Motor neuron (in vitro differentiated cells): Measurements from ENCODE around the gene RBMS1. TPM values are rescaled to one million over a fixed set of nuclear protein-coding genes. Genes with fewer than 3 reads are reported as not detected.

Experiments
- ATAC-seq, 8 experiments: fragments of 200-7000 bp; cut with Tn5 transposase; replicated peaks in 6 of 8; 2 replicates each; pipeline ENCODE4 v1.8.0; 2021; ENCODE audit warnings: mild to moderate bottlenecking in 8 of 8, moderate library complexity in 8 of 8
- H3K27ac ChIP-seq, 2 donors: fragments of 250-450 bp; sonication (Bioruptor Pico); 2 replicates each; pipeline ENCODE4 v1.9.0; 2021; ENCODE audit warnings: antibody characterized with exemption in 2 of 2, mild to moderate bottlenecking in 2 of 2, moderate library complexity in 1 of 2
- H3K4me1 ChIP-seq, 2 donors: fragments of 250-450 bp; sonication (Bioruptor Pico); replicated peaks in 1 of 2; 2 replicates each; pipeline ENCODE4 v1.6.1; 2021; ENCODE audit warnings: antibody characterized with exemption in 2 of 2, mild to moderate bottlenecking in 2 of 2, moderate library complexity in 1 of 2
- H3K4me3 ChIP-seq, 5 donors: fragments of 250-450 bp; sonication (Bioruptor Pico); 2 replicates each; pipeline ENCODE4 v1.9.0; 2021; ENCODE audit warnings: antibody characterized with exemption in 5 of 5, mild to moderate bottlenecking in 5 of 5, moderate library complexity in 4 of 5
- WGBS, 10 experiments: fragments of 450-650 bp; shearing (Covaris generic); methylation state at CpG; one replicate each; pipeline ENCODE4 v1.0.0; 2022; 5-methylcytosine and 5-hydroxymethylcytosine counted together
- in situ Hi-C, 9 experiments: fragments of 400-800 bp; cut with MboI; loops; one replicate each; pipeline ENCODE4 v1.15.0; 2021; ENCODE audit warnings: low sequenced_read_pairs in 9 of 9, low pct_unique_long_range_greater_than_20kb in 2 of 9; ENCODE audit not compliant: unreplicated experiment in 9 of 9
- total RNA-seq, 8 experiments: library from RNA; unstranded; fragments of 300-600 nt; gene quantifications; 2 replicates each; pipeline versions ENCODE4 v1.2.3 to v1.2.4, GENCODE V29; 2022

The RBMS1 gene
- total RNA-seq, 8 experiments from 2014 or later: 17.9 to 172 (median 53.5) TPM

- no peak overlapping the region for H3K27ac ChIP-seq
- in situ Hi-C loops: no loop called here
- no peak overlapping the region for H3K4me3 ChIP-seq
- ATAC-seq: no peak
- H3K4me1 ChIP-seq: peaks cover 0 to 10% of the 10 kb centered on the region in 2 donors
- 0 to 100% (median 94%) methylated on average over 1 to 2 of the region's 2 CpGs; no CpG with 5 or more reads in 1 of the 10 experiments for WGBS, 10 experiments
Measured at GRCh38 chr2:160362541-160362940, 131.1 kb downstream of the RBMS1 start.

DNA sequence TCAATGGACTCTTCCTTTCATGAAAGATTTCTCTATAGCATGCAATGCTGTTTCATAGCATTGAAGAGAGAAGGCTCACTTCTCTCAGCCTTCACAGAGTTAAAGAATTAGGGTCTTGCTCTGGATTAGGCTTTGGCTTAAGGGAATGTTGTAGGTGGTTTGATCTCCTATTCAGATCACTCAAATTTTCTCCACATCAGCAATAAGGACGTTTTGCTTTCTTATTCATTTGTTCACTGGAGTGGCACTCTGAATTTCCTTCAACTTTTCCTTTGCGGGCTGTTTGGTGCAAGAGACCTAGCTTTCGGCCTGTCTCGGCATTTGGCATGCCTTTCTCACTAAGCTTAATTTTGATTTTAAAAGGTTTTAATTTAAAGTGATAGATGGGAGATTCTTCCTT is 131.6 kb downstream of the RBMS1 start:
- ATAC-seq: no peak
- in situ Hi-C loops: no loop called here
- WGBS, 10 experiments: 31 to 100% (median 83%) methylated on average over 1 to 4 of the region's 4 CpGs
- no peak overlapping the region for H3K27ac ChIP-seq
- H3K4me1 ChIP-seq: peaks cover 0 to 10% of the 10 kb centered on the region in 2 donors
- H3K4me3 ChIP-seq: no peak overlapping the region

DNA sequence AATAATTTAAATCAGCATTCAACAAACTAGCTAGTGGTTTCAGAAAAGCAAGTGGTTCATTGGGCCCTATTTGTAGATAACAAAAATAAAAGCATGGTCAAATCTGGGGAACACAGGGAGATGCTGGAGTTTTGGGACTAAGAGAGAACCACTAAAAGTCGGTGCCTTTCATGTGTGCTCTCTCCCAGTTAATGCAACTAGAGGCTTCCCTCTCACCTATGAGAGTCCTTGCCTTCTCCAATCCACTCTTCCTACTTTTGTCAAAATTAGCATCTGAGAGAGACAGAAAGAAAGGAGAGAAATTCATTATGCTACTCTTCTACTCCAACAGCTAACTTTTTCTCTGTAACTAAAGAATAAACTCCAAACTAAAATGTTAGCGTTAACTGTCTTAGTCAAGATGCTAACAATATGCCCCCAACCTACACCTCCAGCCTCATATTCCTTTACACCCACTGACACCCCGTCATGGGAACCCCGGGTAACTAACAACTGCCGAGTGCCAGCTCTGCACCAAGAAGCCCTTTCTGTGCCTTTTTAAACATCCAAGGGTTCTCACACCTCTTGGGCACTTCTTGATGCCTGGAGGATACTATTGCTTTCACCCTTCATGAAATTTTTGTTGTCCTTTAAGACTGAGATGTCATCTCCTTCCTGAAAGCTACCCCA is 133.4 kb downstream of the RBMS1 start:
- ATAC-seq: no peak
- H3K4me1 ChIP-seq: peaks cover 0 to 10% of the 10 kb centered on the region in 2 donors
- H3K4me3 ChIP-seq: no peak overlapping the region
- WGBS, 10 experiments: 55 to 100% (median 91%) methylated on average over 1 to 5 of the region's 5 CpGs; no CpG with 5 or more reads in 1 of the 10 experiments
- in situ Hi-C loops: no loop called here
- no peak overlapping the region for H3K27ac ChIP-seq

- in situ Hi-C loops: no loop called here
- Histone ChIP-seq H3K4me1 (no peaks in the 10 kb centered on the region), H3K27ac (no peak overlapping the region), H3K4me3 (no peak overlapping the region)
- WGBS, 10 experiments: 15 to 93% (median 83%) methylated on average over 2 to 5 of the region's 5 CpGs; no CpG with 5 or more reads in 1 of the 10 experiments
- ATAC-seq: peak in 1 of 8 experiments; percentile 38
Measured at GRCh38 chr2:160358046-160358445, 135.6 kb downstream of the RBMS1 start.

DNA sequence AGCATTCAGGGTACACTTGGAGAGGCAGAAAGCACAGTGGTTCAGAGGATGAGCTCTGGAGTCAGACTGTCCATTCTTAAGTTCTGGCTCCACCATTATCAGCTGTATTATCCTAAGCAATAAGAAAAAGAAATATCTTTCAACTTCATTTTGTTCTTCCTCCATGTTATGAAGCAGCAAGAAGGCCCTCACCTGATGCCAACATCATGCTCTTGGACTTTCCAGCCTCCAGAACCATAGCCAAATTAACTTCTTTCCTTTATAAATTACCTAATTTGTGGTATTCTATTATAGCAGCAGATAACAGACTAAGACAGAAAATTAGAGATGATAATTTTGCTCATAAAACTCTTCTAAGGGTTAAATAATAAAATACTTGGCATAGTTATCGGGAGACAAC is 137.1 kb downstream of the RBMS1 start:
- no peak for ATAC-seq

GRCh38 chr2:160355080-160355479 is 138.5 kb downstream of the RBMS1 start:
- in situ Hi-C loops: no loop called here
- Histone ChIP-seq H3K4me1 (no peaks in the 10 kb centered on the region), H3K27ac (no peak overlapping the region), H3K4me3 (no peak overlapping the region)
- 28 to 100% (median 87%) methylated on average over 2 of the region's 2 CpGs; no CpG with 5 or more reads in 2 of the 10 experiments for WGBS, 10 experiments
- ATAC-seq: no peak

More for the DNA sequence above, 137.1 kb downstream of the RBMS1 start:
- H3K4me1 ChIP-seq: no peaks in the 10 kb centered on the region
- WGBS, 10 experiments: 50 to 100% (median 96%) methylated on average over 1 of the region's 1 CpG; no CpG with 5 or more reads in 2 of the 10 experiments
- no peak overlapping the region for H3K27ac ChIP-seq
- no peak overlapping the region for H3K4me3 ChIP-seq
- in situ Hi-C loops: no loop called here

DNA sequence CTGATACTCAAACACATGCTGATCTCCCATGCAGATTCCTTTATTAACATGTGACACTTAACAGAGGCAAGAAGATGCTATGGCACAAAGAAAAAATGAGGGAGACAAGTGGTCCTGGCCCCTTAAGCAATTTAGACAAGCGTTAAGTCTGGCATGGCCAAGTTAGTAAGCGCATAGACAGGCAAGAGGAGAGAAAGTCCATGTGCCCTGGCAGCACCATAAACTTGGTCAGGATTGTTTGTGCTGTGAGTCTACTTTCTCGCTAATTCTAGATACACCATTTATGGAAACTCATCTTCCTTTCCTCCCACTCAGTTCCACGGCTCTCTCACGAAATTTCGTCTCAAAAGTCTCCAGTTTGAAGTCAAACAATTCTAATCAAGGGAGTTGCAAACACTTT is 138.9 kb downstream of the RBMS1 start:
- WGBS, 10 experiments: 60 to 100% (median 82%) methylated on average over 1 to 6 of the region's 6 CpGs
- ATAC-seq: peak in 1 of 8 experiments; percentile 48
- Histone ChIP-seq H3K27ac (no peak overlapping the region), H3K4me1 (no peaks in the 10 kb centered on the region), H3K4me3 (no peak overlapping the region)
- in situ Hi-C loops: no loop called here

- H3K27ac ChIP-seq: no peak overlapping the region
- no peak for ATAC-seq
- no peak overlapping the region for H3K4me3 ChIP-seq
- no peaks in the 10 kb centered on the region for H3K4me1 ChIP-seq
- WGBS, 10 experiments: 63 to 100% (median 94%) methylated on average over 2 to 5 of the region's 5 CpGs; no CpG with 5 or more reads in 1 of the 10 experiments
- in situ Hi-C loops: no loop called here
Measured at GRCh38 chr2:160353813-160354212, 139.8 kb downstream of the RBMS1 start.

GRCh38 chr2:160353166-160353565 is 140.4 kb downstream of the RBMS1 start:
- no peaks in the 10 kb centered on the region for H3K4me1 ChIP-seq
- H3K27ac ChIP-seq: no peak overlapping the region
- 40 to 100% (median 100%) methylated on average over 1 of the region's 1 CpG; no CpG with 5 or more reads in 5 of the 10 experiments for WGBS, 10 experiments
- ATAC-seq: peak in 1 of 8 experiments; percentile 46
- H3K4me3 ChIP-seq: no peak overlapping the region
- in situ Hi-C loops: no loop called here

DNA sequence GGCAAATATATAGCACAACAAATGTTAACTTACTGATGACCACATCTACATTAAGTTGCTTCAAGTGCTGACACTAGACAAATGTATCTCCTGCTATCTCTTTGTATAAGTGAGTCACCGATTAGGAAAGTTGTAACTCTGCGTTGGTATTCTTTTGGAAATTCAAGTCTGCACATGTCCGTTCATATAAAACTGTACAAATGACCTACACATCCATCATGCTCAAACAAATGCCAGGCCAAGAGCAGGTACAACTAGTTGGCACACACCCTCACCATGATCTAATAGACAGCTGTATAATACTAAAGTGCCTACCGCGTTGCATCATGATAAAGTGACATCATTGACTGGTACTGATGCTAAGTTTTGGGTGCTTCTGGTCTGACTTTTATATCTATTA is 141.1 kb downstream of the RBMS1 start:
- Histone ChIP-seq H3K27ac (no peak overlapping the region), H3K4me3 (no peak overlapping the region), H3K4me1 (no peaks in the 10 kb centered on the region)
- peak in 1 of 8 experiments; percentile 53 for ATAC-seq
- 60 to 100% (median 81%) methylated on average over 3 to 5 of the region's 5 CpGs; no CpG with 5 or more reads in 1 of the 10 experiments for WGBS, 10 experiments
- in situ Hi-C loops: no loop called here

- 14 to 100% (median 90%) methylated on average over 1 to 4 of the region's 4 CpGs; no CpG with 5 or more reads in 1 of the 10 experiments for WGBS, 10 experiments
- peaks cover 0 to 3% of the 10 kb centered on the region in 2 donors for H3K4me1 ChIP-seq
- in situ Hi-C loops: no loop called here
- H3K4me3 ChIP-seq: no peak overlapping the region
- peak in 2 of 8 experiments; percentile 53 to 59 for ATAC-seq
- H3K27ac ChIP-seq: no peak overlapping the region
Measured at GRCh38 chr2:160351956-160352355, 141.7 kb downstream of the RBMS1 start.

GRCh38 chr2:160349306-160349705 is 144.3 kb downstream of the RBMS1 start:
- Histone ChIP-seq H3K4me3 (no peak overlapping the region), H3K4me1 (peaks cover 0 to 3% of the 10 kb centered on the region in 2 donors), H3K27ac (no peak overlapping the region)
- in situ Hi-C loops: no loop called here
- peak in 1 of 8 experiments; percentile 20 for ATAC-seq
- 84 to 100% (median 100%) methylated on average over 1 to 2 of the region's 2 CpGs; no CpG with 5 or more reads in 2 of the 10 experiments for WGBS, 10 experiments

- WGBS, 10 experiments: 67 to 100% (median 100%) methylated on average over 1 of the region's 1 CpG; no CpG with 5 or more reads in 5 of the 10 experiments
- peak in 2 of 8 experiments; percentile 21 to 36 for ATAC-seq
- Histone ChIP-seq H3K4me1 (peaks cover 0 to 5% of the 10 kb centered on the region in 2 donors), H3K27ac (no peak overlapping the region), H3K4me3 (no peak overlapping the region)
- in situ Hi-C loops: no loop called here
Measured at GRCh38 chr2:160347269-160347863, 146.2 kb downstream of the RBMS1 start.
